ENCODE measurements around the gene MCCC2. TPM values are rescaled to one million over a fixed set of nuclear protein-coding genes. Genes with fewer than 3 reads are reported as not detected.

The MCCC2 gene
- polyA plus RNA-seq, 1 donor from 2014 or later = 8.8 TPM

GRCh38 chr5:71621268-71621667 lies 34.1 kb downstream of the MCCC2 start:
- Histone ChIP-seq H3F3A (ENCODE audit: insufficient read depth, low read length, poor library complexity, severe bottlenecking) (no peaks in the 10 kb centered on the region), H3K9ac (ENCODE audit: low read length) (no peak overlapping the region), H3K9me3 (ENCODE audit: low read length) (no peaks in the 10 kb centered on the region), H3K4me3 (ENCODE audit: low read length) (no peak overlapping the region), H3K4me2 (ENCODE audit: low read length) (no peak overlapping the region), H3K36me3 (ENCODE audit: insufficient read depth, low read length) (no peaks in the 10 kb centered on the region), H2AFZ (ENCODE audit: low read depth, low read length) (no peak overlapping the region), H3K79me2 (replicated peaks; ENCODE audit: insufficient read depth, low read length) (no peaks in the 10 kb centered on the region), H3K9me2 (ENCODE audit: insufficient read depth, low read length) (no peaks in the 10 kb centered on the region), H3K27me3 (ENCODE audit: insufficient read depth, low read depth, low read length) (no peaks in the 10 kb centered on the region), H3K27ac (ENCODE audit: low read length) (no peak overlapping the region), H4K20me1 (ENCODE audit: insufficient read depth) (no peaks in the 10 kb centered on the region)
- no peak for TF ChIP-seq MXI1 (conservative IDR thresholded peaks at IDR 0.05; ENCODE audit: poor library complexity, severe bottlenecking)
- TF ChIP-seq REST (IDR thresholded peaks at IDR 0.05; ENCODE audit: borderline replicate concordance) = no peak
- TF ChIP-seq TAF1 (IDR thresholded peaks at IDR 0.05; ENCODE audit: low read depth) = no peak
- no peak for TF ChIP-seq EP300 (conservative IDR thresholded peaks at IDR 0.05; ENCODE audit: poor library complexity, severe bottlenecking)
- TF ChIP-seq, protein P1, sequence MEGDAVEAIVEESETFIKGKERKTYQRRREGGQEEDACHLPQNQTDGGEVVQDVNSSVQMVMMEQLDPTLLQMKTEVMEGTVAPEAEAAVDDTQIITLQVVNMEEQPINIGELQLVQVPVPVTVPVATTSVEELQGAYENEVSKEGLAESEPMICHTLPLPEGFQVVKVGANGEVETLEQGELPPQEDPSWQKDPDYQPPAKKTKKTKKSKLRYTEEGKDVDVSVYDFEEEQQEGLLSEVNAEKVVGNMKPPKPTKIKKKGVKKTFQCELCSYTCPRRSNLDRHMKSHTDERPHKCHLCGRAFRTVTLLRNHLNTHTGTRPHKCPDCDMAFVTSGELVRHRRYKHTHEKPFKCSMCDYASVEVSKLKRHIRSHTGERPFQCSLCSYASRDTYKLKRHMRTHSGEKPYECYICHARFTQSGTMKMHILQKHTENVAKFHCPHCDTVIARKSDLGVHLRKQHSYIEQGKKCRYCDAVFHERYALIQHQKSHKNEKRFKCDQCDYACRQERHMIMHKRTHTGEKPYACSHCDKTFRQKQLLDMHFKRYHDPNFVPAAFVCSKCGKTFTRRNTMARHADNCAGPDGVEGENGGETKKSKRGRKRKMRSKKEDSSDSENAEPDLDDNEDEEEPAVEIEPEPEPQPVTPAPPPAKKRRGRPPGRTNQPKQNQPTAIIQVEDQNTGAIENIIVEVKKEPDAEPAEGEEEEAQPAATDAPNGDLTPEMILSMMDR (IDR thresholded peaks at IDR 0.05; ENCODE audit: poor library complexity, severe bottlenecking) = no peak
- TF ChIP-seq SMC3 (conservative IDR thresholded peaks at IDR 0.05; ENCODE audit: poor library complexity) = no peak
- no peak for TF ChIP-seq RAD21 (conservative IDR thresholded peaks at IDR 0.05)
- no peak for TF ChIP-seq POLR2AphosphoS5 (IDR thresholded peaks at IDR 0.05)
- TF ChIP-seq EZH2 (IDR thresholded peaks at IDR 0.05; ENCODE audit: borderline replicate concordance, insufficient read depth, low read length, poor library complexity, severe bottlenecking) = no peak

GRCh38 chr5:71621741-71622140 lies 34.6 kb downstream of the MCCC2 start:
- no peak for TF ChIP-seq REST (IDR thresholded peaks at IDR 0.05; ENCODE audit: borderline replicate concordance)
- no peak for TF ChIP-seq EZH2 (IDR thresholded peaks at IDR 0.05; ENCODE audit: borderline replicate concordance, insufficient read depth, low read length, poor library complexity, severe bottlenecking)
- no peak for TF ChIP-seq MXI1 (conservative IDR thresholded peaks at IDR 0.05; ENCODE audit: poor library complexity, severe bottlenecking)
- no peak for TF ChIP-seq EP300 (conservative IDR thresholded peaks at IDR 0.05; ENCODE audit: poor library complexity, severe bottlenecking)
- TF ChIP-seq, protein P1 (IDR thresholded peaks at IDR 0.05; ENCODE audit: poor library complexity, severe bottlenecking) = no peak
- no peaks in the 10 kb centered on the region for H3K79me2 ChIP-seq (replicated peaks; ENCODE audit: insufficient read depth, low read length)
- no peaks in the 10 kb centered on the region for H3K36me3 ChIP-seq (ENCODE audit: insufficient read depth, low read length)
- no peak overlapping the region for H3K4me3 ChIP-seq (ENCODE audit: low read length)
- H3K9me2 ChIP-seq (ENCODE audit: insufficient read depth, low read length) = no peaks in the 10 kb centered on the region
- no peak overlapping the region for H3K4me2 ChIP-seq (ENCODE audit: low read length)
- H3F3A ChIP-seq (ENCODE audit: insufficient read depth, low read length, poor library complexity, severe bottlenecking) = no peaks in the 10 kb centered on the region
- no peak overlapping the region for H3K9ac ChIP-seq (ENCODE audit: low read length)
- H3K27ac ChIP-seq (ENCODE audit: low read length) = no peak overlapping the region
- H4K20me1 ChIP-seq (ENCODE audit: insufficient read depth) = no peaks in the 10 kb centered on the region
- H3K9me3 ChIP-seq (ENCODE audit: low read length) = no peaks in the 10 kb centered on the region
- no peaks in the 10 kb centered on the region for H3K27me3 ChIP-seq (ENCODE audit: insufficient read depth, low read depth, low read length)
- H2AFZ ChIP-seq (ENCODE audit: low read depth, low read length) = no peak overlapping the region
